Activated T-cell treated with anti-CD3 and anti-CD28 coated beads for 1 hour (primary cell): Measurements from ENCODE around the gene DOP1A.
"Not testable (repeated sequence)": the region's sequence is repeated elsewhere in the genome, so short reads cannot be mapped to it uniquely, and the experiment has no call there.

Experiments
- DNase-seq: peaks from one replicate; pipeline ENCODE4 v3.0.0-alpha.2; 2020; ENCODE audit warnings: low read depth

Gene DOP1A

GRCh38 chr6:83151114-83151513, 83.6 kb downstream of the DOP1A start:
- DNase-seq = no peak

- DNase-seq = no peak
These were observed 85.4 kb downstream of the DOP1A start for GRCh38 chr6:83152913-83153312.

- no peak for DNase-seq
These were observed 86.5 kb downstream of the DOP1A start for GRCh38 chr6:83153883-83154521.

- DNase-seq = no peak
These were observed 88.3 kb downstream of the DOP1A start for GRCh38 chr6:83155794-83156193.

GRCh38 chr6:83160167-83160566, 92.7 kb downstream of the DOP1A start:
- DNase-seq = no peak

GRCh38 chr6:83167726-83168278, 100.3 kb downstream of the DOP1A start:
- no peak for DNase-seq

GRCh38 chr6:83168556-83168955, 101.1 kb downstream of the DOP1A start:
- DNase-seq = no peak

- no peak for DNase-seq
These were observed 101.6 kb downstream of the DOP1A start for GRCh38 chr6:83169106-83169505.

- DNase-seq = no peak
These were observed 102.0 kb downstream of the DOP1A start for GRCh38 chr6:83169511-83169910.

- no peak for DNase-seq
These were observed 108.8 kb downstream of the DOP1A start for GRCh38 chr6:83176246-83176645.

- DNase-seq = no peak
These were observed 113.0 kb downstream of the DOP1A start for GRCh38 chr6:83180426-83180950.

- DNase-seq = no peak
These were observed 114.6 kb downstream of the DOP1A start for GRCh38 chr6:83182114-83182513.

GRCh38 chr6:83183082-83183828, 115.8 kb downstream of the DOP1A start:
- no peak for DNase-seq

GRCh38 chr6:83185096-83185495, 117.6 kb downstream of the DOP1A start:
- no peak for DNase-seq

GRCh38 chr6:83188501-83188900, 121.0 kb downstream of the DOP1A start:
- no peak for DNase-seq

- no peak for DNase-seq
These were observed 123.2 kb downstream of the DOP1A start for GRCh38 chr6:83190626-83191025.

GRCh38 chr6:83191974-83192373, 124.5 kb downstream of the DOP1A start:
- DNase-seq = not testable (repeated sequence)

- DNase-seq = no peak
These were observed 125.0 kb downstream of the DOP1A start for GRCh38 chr6:83192456-83192855.

GRCh38 chr6:83192871-83193746, 125.6 kb downstream of the DOP1A start, which contains the start of the genes PGM3 and RWDD2A:
TSS of gene PGM3 (minus strand) at chr6:83193265. CDS start at chr6:83191012, 2,253 bp downstream.
TSS of gene RWDD2A (plus strand) at chr6:83193357. CDS start at chr6:83194452, 1,095 bp downstream.
- DNase-seq = peak; percentile 83

- no peak for DNase-seq
These were observed 126.5 kb downstream of the DOP1A start for GRCh38 chr6:83193747-83194566.
